GM12801 (cell line): ENCODE data around the gene C16orf86.
A peak's percentile ranks its signal among the peaks of the same experiment; 100 is the strongest.

Experiments
- CTCF ChIP-seq: IDR thresholded peaks from one replicate; pipeline ENCODE4 v1.5.1; 2011; ENCODE audit warnings: control low read depth; ENCODE audit not compliant: insufficient read length; ENCODE audit errors: extremely low read depth

C16orf86 gene

GRCh38 chr16:67664871-67665270, 1.7 kb upstream of the C16orf86 start:
- no peak for TF ChIP-seq CTCF

- no peak for TF ChIP-seq CTCF
These were observed 1.0 kb upstream of the C16orf86 start for GRCh38 chr16:67665598-67665997.

GRCh38 chr16:67666032-67666551, 522 bp upstream of the C16orf86 start:
- no peak for TF ChIP-seq CTCF

GRCh38 chr16:67667453-67667816, 821 bp downstream of the C16orf86 start:
- no peak for TF ChIP-seq CTCF

- TF ChIP-seq CTCF, result peak; percentile 73
These were observed 1.3 kb downstream of the C16orf86 start for GRCh38 chr16:67667817-67668494.

GRCh38 chr16:67668495-67669157, 2.0 kb downstream of the C16orf86 start:
- TF ChIP-seq CTCF, result no peak

- TF ChIP-seq CTCF, result no peak
These were observed 3.0 kb downstream of the C16orf86 start for GRCh38 chr16:67669499-67670101.
